Measurements from ENCODE around the gene KCNK18. TPM values are rescaled to one million over a fixed set of nuclear protein-coding genes. Genes with fewer than 3 reads are reported as not detected.
A peak's percentile ranks its signal among the peaks of the same experiment; 100 is the strongest.

Gene KCNK18
- total RNA-seq, 2 donors from 2014 or later: not detected

GRCh38 chr10:117198088-117198487 is 799 bp downstream of the KCNK18 start:
- H3K36me3 Mint-ChIP-seq: no peaks in the 10 kb centered on the region
- no peak overlapping the region for H3K27ac Mint-ChIP-seq
- ATAC-seq: no peak
- peaks cover 0 to 5% of the 10 kb centered on the region in 2 donors for H3K9me3 Mint-ChIP-seq
- no peak for DNase-seq (ENCODE audit: low spot score in 2 of 2)

- Mint-ChIP-seq H3K9me3 (peaks cover 0 to 3% of the 10 kb centered on the region in 2 donors), H3K36me3 (no peaks in the 10 kb centered on the region), H3K27ac (no peak overlapping the region)
- no peak for ATAC-seq
- DNase-seq (ENCODE audit: low spot score in 2 of 2): no peak
These were observed 4.5 kb downstream of the KCNK18 start for GRCh38 chr10:117201826-117202225.

GRCh38 chr10:117204316-117204715 is 7.0 kb downstream of the KCNK18 start:
- ATAC-seq: no peak
- Mint-ChIP-seq H3K36me3 (no peaks in the 10 kb centered on the region), H3K27ac (no peak overlapping the region), H3K9me3 (peaks cover 0 to 3% of the 10 kb centered on the region in 2 donors)
- no peak for DNase-seq (ENCODE audit: low spot score in 2 of 2)

- DNase-seq (ENCODE audit: low spot score in 2 of 2) (no peak), ATAC-seq (no peak)
- no peak overlapping the region for H3K27ac Mint-ChIP-seq
- peaks cover 13 to 14% of the 10 kb centered on the region in 2 donors for H3K9me3 Mint-ChIP-seq
- H3K36me3 Mint-ChIP-seq: peaks cover 6 to 15% of the 10 kb centered on the region in 2 donors
These were observed 14.9 kb downstream of the KCNK18 start for GRCh38 chr10:117212176-117212575.

- peaks cover 13 to 14% of the 10 kb centered on the region in 2 donors for H3K9me3 Mint-ChIP-seq
These were observed 17.1 kb downstream of the KCNK18 start for GRCh38 chr10:117214401-117214800.

GRCh38 chr10:117215079-117215478 is 17.8 kb downstream of the KCNK18 start:
- ATAC-seq: no peak
- Mint-ChIP-seq H3K9me3 (peaks cover 13 to 14% of the 10 kb centered on the region in 2 donors), H3K36me3 (peaks cover 6 to 15% of the 10 kb centered on the region in 2 donors), H3K27ac (no peak overlapping the region)
- no peak for DNase-seq (ENCODE audit: low spot score in 2 of 2)

More at GRCh38 chr10:117214401-117214800, 17.1 kb downstream of the KCNK18 start:
- ATAC-seq (no peak), DNase-seq (ENCODE audit: low spot score in 2 of 2) (no peak)
- Mint-ChIP-seq H3K36me3 (peaks cover 6 to 15% of the 10 kb centered on the region in 2 donors), H3K27ac (no peak overlapping the region)

- H3K27ac Mint-ChIP-seq: no peak overlapping the region
These were observed 18.7 kb downstream of the KCNK18 start for GRCh38 chr10:117216028-117216427.

GRCh38 chr10:117216611-117217195 is 19.4 kb downstream of the KCNK18 start:
- peak overlapping the region in 1 of 2 donors; percentile 79 for H3K27ac Mint-ChIP-seq
- H3K9me3 Mint-ChIP-seq: peaks cover 7 to 8% of the 10 kb centered on the region in 2 donors
- peaks cover 0 to 7% of the 10 kb centered on the region in 2 donors for H3K36me3 Mint-ChIP-seq
- peak; percentile 76 to 80 for DNase-seq (ENCODE audit: low spot score in 2 of 2)
- ATAC-seq: peak; percentile 84 to 86

More at GRCh38 chr10:117216028-117216427, 18.7 kb downstream of the KCNK18 start:
- ATAC-seq: no peak
- H3K9me3 Mint-ChIP-seq: peaks cover 13 to 14% of the 10 kb centered on the region in 2 donors
- no peak for DNase-seq (ENCODE audit: low spot score in 2 of 2)
- peaks cover 5 to 13% of the 10 kb centered on the region in 2 donors for H3K36me3 Mint-ChIP-seq

GRCh38 chr10:117217196-117217761 is 20.0 kb downstream of the KCNK18 start:
- DNase-seq (ENCODE audit: low spot score in 2 of 2) (peak in 1 of 2 donors; percentile 15), ATAC-seq (peak; percentile 55 to 59)
- H3K36me3 Mint-ChIP-seq: peaks cover 0 to 2% of the 10 kb centered on the region in 2 donors
- H3K9me3 Mint-ChIP-seq: peaks cover 1 to 4% of the 10 kb centered on the region in 2 donors
- H3K27ac Mint-ChIP-seq: peak overlapping the region in 1 of 2 donors; percentile 79

GRCh38 chr10:117218654-117219053 is 21.4 kb downstream of the KCNK18 start:
- DNase-seq (ENCODE audit: low spot score in 2 of 2) (no peak), ATAC-seq (no peak)
- Mint-ChIP-seq H3K27ac (no peak overlapping the region), H3K36me3 (no peaks in the 10 kb centered on the region), H3K9me3 (no peaks in the 10 kb centered on the region)

- Mint-ChIP-seq H3K27ac (no peak overlapping the region), H3K36me3 (no peaks in the 10 kb centered on the region), H3K9me3 (no peaks in the 10 kb centered on the region)
- ATAC-seq: no peak
- no peak for DNase-seq (ENCODE audit: low spot score in 2 of 2)
These were observed 23.9 kb downstream of the KCNK18 start for GRCh38 chr10:117221156-117221711.

- DNase-seq (ENCODE audit: low spot score in 2 of 2) (no peak), ATAC-seq (no peak)
- Mint-ChIP-seq H3K9me3 (no peaks in the 10 kb centered on the region), H3K27ac (no peak overlapping the region), H3K36me3 (no peaks in the 10 kb centered on the region)
These were observed 25.3 kb downstream of the KCNK18 start for GRCh38 chr10:117222552-117222951.

GRCh38 chr10:117222976-117223692 is 25.8 kb downstream of the KCNK18 start:
- Mint-ChIP-seq H3K27ac (no peak overlapping the region), H3K36me3 (no peaks in the 10 kb centered on the region), H3K9me3 (no peaks in the 10 kb centered on the region)
- ATAC-seq (no peak), DNase-seq (ENCODE audit: low spot score in 2 of 2) (no peak)

- Mint-ChIP-seq H3K36me3 (no peaks in the 10 kb centered on the region), H3K27ac (no peak overlapping the region), H3K9me3 (no peaks in the 10 kb centered on the region)
- no peak for DNase-seq (ENCODE audit: low spot score in 2 of 2)
- no peak for ATAC-seq
These were observed 26.6 kb downstream of the KCNK18 start for GRCh38 chr10:117223693-117224430.

GRCh38 chr10:117224881-117225280 is 27.6 kb downstream of the KCNK18 start:
- Mint-ChIP-seq H3K9me3 (no peaks in the 10 kb centered on the region), H3K27ac (no peak overlapping the region), H3K36me3 (no peaks in the 10 kb centered on the region)
- ATAC-seq: no peak
- DNase-seq (ENCODE audit: low spot score in 2 of 2): no peak

GRCh38 chr10:117226813-117227451 is 29.6 kb downstream of the KCNK18 start:
- Mint-ChIP-seq H3K27ac (no peak overlapping the region), H3K36me3 (no peaks in the 10 kb centered on the region), H3K9me3 (no peaks in the 10 kb centered on the region)
- ATAC-seq (peak in 1 of 2 donors; percentile 60), DNase-seq (ENCODE audit: low spot score in 2 of 2) (no peak)

Measured in activated naive CD4-positive, alpha-beta T cell treated with anti-CD3 and anti-CD28 coated beads, Interleukin-2, amount 50 U/mL, for 72 hours (primary cell).